Measurements from ENCODE around the gene CMTR1. TPM values are rescaled to one million over a fixed set of nuclear protein-coding genes. Genes with fewer than 3 reads are reported as not detected.

CMTR1 gene
- total RNA-seq, 1 experiment from 2014 or later: 28.7 TPM

- no peaks in the 10 kb centered on the region for H3K9me2 ChIP-seq (ENCODE audit: insufficient read depth)
- H3K36me3 ChIP-seq (ENCODE audit: control insufficient read depth in 1 of 2, insufficient read depth in 2 of 2, low read length in 2 of 2): peaks cover 5 to 19% of the 10 kb centered on the region in 2 experiments; a peak in 2 of 4 replicates
- no peak overlapping the region for H3K4me2 ChIP-seq (ENCODE audit: low read length)
- H4K20me1 ChIP-seq (ENCODE audit: insufficient read depth): no peaks in the 10 kb centered on the region
- no peaks in the 10 kb centered on the region for H3K4me1 ChIP-seq (ENCODE audit: control insufficient read depth in 1 of 2, insufficient read depth in 2 of 2, low read length in 2 of 2)
- ChIA-PET RAD21 (ENCODE audit: low non-redundant PET in 1 of 2, low total read pairs in 2 of 2, uncharacterized antibody in 2 of 2, unreplicated experiment in 2 of 2) (no interaction called here), CTCF (interaction anchor here (0.8 kb wide), 1 partner anchor 155 kb away, joined by 3 read pairs; no protein-coding TSS in a partner anchor), POLR2A (no interaction called here)
- ATAC-seq: no peak
- no TSS peak for BruUV-seq (replicated peaks)
- no peaks in the 10 kb centered on the region for H3K9me3 ChIP-seq (ENCODE audit: control insufficient read depth in 1 of 2, insufficient read depth in 1 of 2, low read depth in 1 of 2, low read length in 2 of 2)
- DNase-seq (ENCODE audit: low read depth, low spot score): no peak
- no peak overlapping the region for H3K9ac ChIP-seq (ENCODE audit: low read length)
- H3K4me3 ChIP-seq (replicated peaks in 1 of 2; ENCODE audit: low read depth in 1 of 2, low read length in 2 of 2): no peak overlapping the region
- H3K27me3 ChIP-seq (ENCODE audit: insufficient read depth, low read length): no peaks in the 10 kb centered on the region
- no peak overlapping the region for H3K27ac ChIP-seq (ENCODE audit: low read depth, low read length)
- intact Hi-C loops (cut with micrococcal nuclease): no loop called here
- TF ChIP-seq RAD21 (IDR thresholded peaks at IDR 0.05; ENCODE audit: low read depth): no peak
- no peak for TF ChIP-seq SIN3A (IDR thresholded peaks at IDR 0.05; ENCODE audit: low read depth)
- TF ChIP-seq, protein P1, sequence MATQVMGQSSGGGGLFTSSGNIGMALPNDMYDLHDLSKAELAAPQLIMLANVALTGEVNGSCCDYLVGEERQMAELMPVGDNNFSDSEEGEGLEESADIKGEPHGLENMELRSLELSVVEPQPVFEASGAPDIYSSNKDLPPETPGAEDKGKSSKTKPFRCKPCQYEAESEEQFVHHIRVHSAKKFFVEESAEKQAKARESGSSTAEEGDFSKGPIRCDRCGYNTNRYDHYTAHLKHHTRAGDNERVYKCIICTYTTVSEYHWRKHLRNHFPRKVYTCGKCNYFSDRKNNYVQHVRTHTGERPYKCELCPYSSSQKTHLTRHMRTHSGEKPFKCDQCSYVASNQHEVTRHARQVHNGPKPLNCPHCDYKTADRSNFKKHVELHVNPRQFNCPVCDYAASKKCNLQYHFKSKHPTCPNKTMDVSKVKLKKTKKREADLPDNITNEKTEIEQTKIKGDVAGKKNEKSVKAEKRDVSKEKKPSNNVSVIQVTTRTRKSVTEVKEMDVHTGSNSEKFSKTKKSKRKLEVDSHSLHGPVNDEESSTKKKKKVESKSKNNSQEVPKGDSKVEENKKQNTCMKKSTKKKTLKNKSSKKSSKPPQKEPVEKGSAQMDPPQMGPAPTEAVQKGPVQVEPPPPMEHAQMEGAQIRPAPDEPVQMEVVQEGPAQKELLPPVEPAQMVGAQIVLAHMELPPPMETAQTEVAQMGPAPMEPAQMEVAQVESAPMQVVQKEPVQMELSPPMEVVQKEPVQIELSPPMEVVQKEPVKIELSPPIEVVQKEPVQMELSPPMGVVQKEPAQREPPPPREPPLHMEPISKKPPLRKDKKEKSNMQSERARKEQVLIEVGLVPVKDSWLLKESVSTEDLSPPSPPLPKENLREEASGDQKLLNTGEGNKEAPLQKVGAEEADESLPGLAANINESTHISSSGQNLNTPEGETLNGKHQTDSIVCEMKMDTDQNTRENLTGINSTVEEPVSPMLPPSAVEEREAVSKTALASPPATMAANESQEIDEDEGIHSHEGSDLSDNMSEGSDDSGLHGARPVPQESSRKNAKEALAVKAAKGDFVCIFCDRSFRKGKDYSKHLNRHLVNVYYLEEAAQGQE (IDR thresholded peaks at IDR 0.05; ENCODE audit: low read depth): no peak
- no peak for TF ChIP-seq SP1 (IDR thresholded peaks at IDR 0.05; ENCODE audit: low read depth)
- TF ChIP-seq POLR2A (IDR thresholded peaks at IDR 0.05; ENCODE audit: borderline replicate concordance, extremely low read depth, insufficient read depth, insufficient read length): no peak
- no peak for TF ChIP-seq POLR2AphosphoS5 (IDR thresholded peaks at IDR 0.05; ENCODE audit: low read depth, low read length)
- H3K79me2 ChIP-seq (ENCODE audit: insufficient read depth, low read length): no peaks in the 10 kb centered on the region
- H2AFZ ChIP-seq (ENCODE audit: low read depth, low read length, poor library complexity, severe bottlenecking): no peak overlapping the region
Measured at GRCh38 chr6:37480118-37480736, 47.2 kb downstream of the CMTR1 start.

Measured in HCT116 (cell line).